ENCODE results near the gene DOCK2.

- TF ChIP-seq CTCF (IDR thresholded peaks at IDR 0.05) (no peak), POLR2AphosphoS5 (IDR thresholded peaks at IDR 0.05) (no peak), POLR2A (IDR thresholded peaks at IDR 0.05) (no peak)
Measured at GRCh38 chr5:170081616-170082015, 444.5 kb downstream of the DOCK2 start.
